Stomach (tissue), 4 donors: Measurements from ENCODE around the gene TMEM255B.

Source experiments
- CTCF ChIP-seq, 7 experiments: fragments of 450-650 bp in 4 of 7; fragments of 200-600 bp in 3 of 7; sonication (generic) in 3 of 7; IDR thresholded peaks; one replicate each; pipeline ENCODE4 v1.5.1; 2016 to 2019; ENCODE audit warnings: antibody characterized with exemption in 7 of 7, control low read depth in 2 of 7, mild to moderate bottlenecking in 1 of 7
- POLR2A ChIP-seq, 4 donors: fragments of 450-650 bp; IDR thresholded peaks; one replicate each; pipeline ENCODE4 v1.6.1; 2016; ENCODE audit warnings: antibody characterized with exemption in 4 of 4, control low read depth in 2 of 4, mild to moderate bottlenecking in 1 of 4, moderate library complexity in 1 of 4

- no peak for TF ChIP-seq POLR2A (IDR thresholded peaks at IDR 0.05)
- no peak for TF ChIP-seq CTCF (IDR thresholded peaks at IDR 0.05)
These were observed 38.1 kb downstream of the TMEM255B start for GRCh38 chr13:113796964-113797676.
